MM.1S (cell line): ENCODE measurements around the gene GRIK2.
"Not testable (repeated sequence)": the region's sequence is repeated elsewhere in the genome, so short reads cannot be mapped to it uniquely, and the experiment has no call there.

Source experiments
- DNase-seq: peaks from one replicate; pipeline ENCODE4 v3.0.0-alpha.2; 2015
- H2AFZ ChIP-seq: fragments of 300-600 bp; sonication (generic); 2 replicates; pipeline ENCODE4 v1.6.0; 2016; ENCODE audit warnings: antibody characterized with exemption, low read length
- H3F3A ChIP-seq: fragments of 300-600 bp; sonication (generic); 2 replicates; pipeline ENCODE4 v1.6.1; 2016; ENCODE audit warnings: mild to moderate bottlenecking, antibody characterized with exemption, low read length, moderate library complexity, mixed read lengths; ENCODE audit not compliant: insufficient read depth
- H3K27ac ChIP-seq: fragments of 300-600 bp; sonication (generic); 2 replicates; pipeline ENCODE4 v1.5.1; 2016; ENCODE audit warnings: mild to moderate bottlenecking, low read length
- H3K27me3 ChIP-seq: fragments of 300-600 bp; sonication (generic); replicated peaks from 2 replicates; pipeline ENCODE4 v1.6.0; 2016; ENCODE audit warnings: low read length; ENCODE audit not compliant: insufficient read depth
- H3K36me3 ChIP-seq: fragments of 300-600 bp; sonication (generic); replicated peaks from 2 replicates; pipeline ENCODE4 v1.6.1; 2016; ENCODE audit warnings: mild to moderate bottlenecking, low read length, mixed read lengths; ENCODE audit not compliant: insufficient read depth
- H3K4me1 ChIP-seq: fragments of 300-600 bp; sonication (generic); 2 replicates; pipeline ENCODE4 v1.6.1; 2016; ENCODE audit warnings: low read length, mixed read lengths
- H3K4me2 ChIP-seq: fragments of 300-600 bp; sonication (generic); 2 replicates; pipeline ENCODE4 v1.6.0; 2016; ENCODE audit warnings: low read depth, low read length
- H3K4me3 ChIP-seq: fragments of 300-600 bp; sonication (generic); 2 replicates; pipeline ENCODE4 v1.5.1; 2016; ENCODE audit warnings: low read length, mixed read lengths
- H3K79me2 ChIP-seq: fragments of 300-600 bp; sonication (generic); 2 replicates; pipeline ENCODE4 v1.6.1; 2016; ENCODE audit warnings: mixed run types, low read length, mixed read lengths
- H3K9ac ChIP-seq: fragments of 300-600 bp; sonication (generic); 2 replicates; pipeline ENCODE4 v1.6.1; 2016; ENCODE audit warnings: low read length, mixed read lengths
- H3K9me2 ChIP-seq: fragments of 300-600 bp; sonication (generic); replicated peaks from 2 replicates; pipeline ENCODE4 v1.6.1; 2016; ENCODE audit warnings: mild to moderate bottlenecking, low read length, mixed read lengths; ENCODE audit not compliant: insufficient read depth
- H3K9me3 ChIP-seq: fragments of 300-600 bp; sonication (generic); replicated peaks from 2 replicates; pipeline ENCODE4 v1.6.1; 2016; ENCODE audit warnings: mild to moderate bottlenecking, low read length, mixed read lengths; ENCODE audit not compliant: insufficient read depth
- H4K20me1 ChIP-seq: fragments of 300-600 bp; sonication (generic); 2 replicates; pipeline ENCODE4 v1.6.1; 2016; ENCODE audit warnings: mild to moderate bottlenecking, low read length, moderate library complexity, mixed read lengths; ENCODE audit not compliant: insufficient read depth
- EZH2 ChIP-seq: fragments of 300-600 bp; sonication (generic); optimal IDR thresholded peaks from 2 replicates; pipeline ENCODE3; 2017; ENCODE audit warnings: low read depth, mild to moderate bottlenecking, antibody characterized with exemption, low read length, mixed read lengths
- EZH2phosphoT487 ChIP-seq: fragments of 300-600 bp; sonication (generic); IDR thresholded peaks from 2 replicates; pipeline ENCODE4 v1.6.1; 2018; ENCODE audit warnings: antibody characterized with exemption, low read length
- TF ChIP-seq, protein P1 (sequence below): fragments of 300-600 bp; sonication (generic); IDR thresholded peaks from 2 replicates; pipeline ENCODE4 v1.5.1; 2016; ENCODE audit warnings: antibody characterized with exemption, low read length, mixed read lengths

The GRIK2 gene

GRCh38 chr6:101379926-101380325 is 13.6 kb upstream of the GRIK2 start:
- H3K9me2 ChIP-seq = no peaks in the 10 kb centered on the region
- H3K79me2 ChIP-seq = no peaks in the 10 kb centered on the region
- TF ChIP-seq EZH2phosphoT487 (no peak), EZH2 (no peak)
- TF ChIP-seq, protein P1, sequence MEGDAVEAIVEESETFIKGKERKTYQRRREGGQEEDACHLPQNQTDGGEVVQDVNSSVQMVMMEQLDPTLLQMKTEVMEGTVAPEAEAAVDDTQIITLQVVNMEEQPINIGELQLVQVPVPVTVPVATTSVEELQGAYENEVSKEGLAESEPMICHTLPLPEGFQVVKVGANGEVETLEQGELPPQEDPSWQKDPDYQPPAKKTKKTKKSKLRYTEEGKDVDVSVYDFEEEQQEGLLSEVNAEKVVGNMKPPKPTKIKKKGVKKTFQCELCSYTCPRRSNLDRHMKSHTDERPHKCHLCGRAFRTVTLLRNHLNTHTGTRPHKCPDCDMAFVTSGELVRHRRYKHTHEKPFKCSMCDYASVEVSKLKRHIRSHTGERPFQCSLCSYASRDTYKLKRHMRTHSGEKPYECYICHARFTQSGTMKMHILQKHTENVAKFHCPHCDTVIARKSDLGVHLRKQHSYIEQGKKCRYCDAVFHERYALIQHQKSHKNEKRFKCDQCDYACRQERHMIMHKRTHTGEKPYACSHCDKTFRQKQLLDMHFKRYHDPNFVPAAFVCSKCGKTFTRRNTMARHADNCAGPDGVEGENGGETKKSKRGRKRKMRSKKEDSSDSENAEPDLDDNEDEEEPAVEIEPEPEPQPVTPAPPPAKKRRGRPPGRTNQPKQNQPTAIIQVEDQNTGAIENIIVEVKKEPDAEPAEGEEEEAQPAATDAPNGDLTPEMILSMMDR = no peak
- no peaks in the 10 kb centered on the region for H3F3A ChIP-seq
- no peak overlapping the region for H3K4me3 ChIP-seq
- H3K9ac ChIP-seq = no peak overlapping the region
- no peak overlapping the region for H2AFZ ChIP-seq
- no peak for DNase-seq
- H4K20me1 ChIP-seq = no peaks in the 10 kb centered on the region
- no peaks in the 10 kb centered on the region; the same call in 1 of the 2 replicates for H3K9me3 ChIP-seq
- H3K27ac ChIP-seq = no peak overlapping the region
- no peaks in the 10 kb centered on the region for H3K36me3 ChIP-seq
- no peaks in the 10 kb centered on the region for H3K4me1 ChIP-seq
- H3K27me3 ChIP-seq = no peaks in the 10 kb centered on the region
- H3K4me2 ChIP-seq = no peak overlapping the region

DNA sequence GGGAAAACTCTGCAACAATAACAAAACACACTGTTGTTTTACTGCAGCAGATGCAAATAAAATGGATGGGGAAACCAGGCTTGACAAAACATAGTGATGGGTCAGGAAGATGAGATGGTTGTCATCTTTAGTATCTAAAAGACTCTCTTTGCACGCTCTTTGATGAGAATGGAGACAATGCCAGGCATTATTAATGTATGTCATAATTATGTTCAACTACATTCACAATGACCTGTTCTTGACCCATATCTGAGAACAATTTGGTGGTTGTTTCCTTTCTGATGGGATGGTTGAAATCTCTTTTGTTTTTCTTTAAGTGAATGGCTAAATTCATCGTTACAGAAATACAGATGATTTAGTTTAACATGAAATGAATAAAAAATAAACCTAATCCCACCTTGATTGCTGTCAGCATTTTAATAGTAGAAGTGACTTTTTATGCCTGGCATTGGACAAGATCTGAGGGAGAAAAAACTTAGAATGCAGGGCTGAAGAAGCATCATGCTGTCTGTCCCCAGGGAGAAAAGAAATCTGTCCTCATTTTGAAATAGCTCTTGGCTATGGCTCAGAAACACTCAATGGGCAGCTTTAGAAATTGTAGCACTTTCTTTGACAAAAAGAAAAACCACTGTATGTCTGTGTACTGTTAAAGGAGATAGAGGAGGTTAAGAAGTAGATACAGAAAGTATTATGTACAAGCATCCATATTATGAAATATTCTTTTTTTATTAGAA is 12.4 kb upstream of the GRIK2 start:
- Histone ChIP-seq H3F3A (no peaks in the 10 kb centered on the region), H2AFZ (no peak overlapping the region), H3K9me3 (no peaks in the 10 kb centered on the region; the same call in 1 of the 2 replicates), H3K79me2 (no peaks in the 10 kb centered on the region), H3K27ac (no peak overlapping the region), H3K4me3 (no peak overlapping the region), H3K27me3 (no peaks in the 10 kb centered on the region), H3K9ac (no peak overlapping the region), H4K20me1 (no peaks in the 10 kb centered on the region), H3K4me1 (no peaks in the 10 kb centered on the region), H3K4me2 (no peak overlapping the region), H3K9me2 (no peaks in the 10 kb centered on the region), H3K36me3 (no peaks in the 10 kb centered on the region)
- TF ChIP-seq EZH2phosphoT487 (no peak), EZH2 (no peak)
- TF ChIP-seq, protein P1 = no peak
- no peak for DNase-seq

- H3K36me3 ChIP-seq, H3K9me3 ChIP-seq: not testable (repeated sequence)
Measured at GRCh38 chr6:101383747-101384146, 9.8 kb upstream of the GRIK2 start.

DNA sequence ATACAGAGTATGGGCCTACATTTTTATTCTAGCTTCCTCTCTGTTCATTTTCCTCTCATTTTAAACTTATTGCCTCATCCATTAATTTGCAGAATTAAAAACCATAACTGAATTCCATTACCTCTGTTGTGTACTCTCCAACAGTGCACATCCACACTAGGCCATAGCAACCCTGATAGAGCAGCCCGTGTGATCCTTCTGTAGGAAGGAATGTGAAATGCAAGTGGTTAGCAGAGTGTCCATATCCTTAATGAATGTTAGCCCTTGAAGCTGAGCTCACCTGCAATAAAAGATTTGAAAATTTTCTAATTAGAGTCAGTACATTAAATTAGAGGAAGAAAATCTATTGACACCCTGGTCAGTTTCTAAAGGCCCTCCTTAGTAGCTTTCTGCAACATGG is 6.5 kb upstream of the GRIK2 start:
- Histone ChIP-seq H3K4me3 (no peak overlapping the region), H3K9me2 (no peaks in the 10 kb centered on the region), H3K4me1 (no peaks in the 10 kb centered on the region), H3K79me2 (no peaks in the 10 kb centered on the region), H3K27me3 (no peaks in the 10 kb centered on the region), H3K27ac (no peak overlapping the region), H3F3A (no peaks in the 10 kb centered on the region), H3K36me3 (no peaks in the 10 kb centered on the region), H4K20me1 (no peaks in the 10 kb centered on the region), H3K9me3 (no peaks in the 10 kb centered on the region; the same call in 1 of the 2 replicates), H2AFZ (no peak overlapping the region), H3K9ac (no peak overlapping the region), H3K4me2 (no peak overlapping the region)
- no peak for DNase-seq
- TF ChIP-seq, protein P1 = no peak
- TF ChIP-seq EZH2 (no peak), EZH2phosphoT487 (no peak)

More at GRCh38 chr6:101383747-101384146, 9.8 kb upstream of the GRIK2 start:
- DNase-seq, H3K79me2 ChIP-seq, H3K9ac ChIP-seq, H2AFZ ChIP-seq, H3K27me3 ChIP-seq, H4K20me1 ChIP-seq, H3F3A ChIP-seq, H3K9me2 ChIP-seq, H3K4me2 ChIP-seq, H3K4me3 ChIP-seq, H3K4me1 ChIP-seq, H3K27ac ChIP-seq: not testable (repeated sequence)
